Measurements from ENCODE around the gene RFC3.

Gene RFC3

DNA sequence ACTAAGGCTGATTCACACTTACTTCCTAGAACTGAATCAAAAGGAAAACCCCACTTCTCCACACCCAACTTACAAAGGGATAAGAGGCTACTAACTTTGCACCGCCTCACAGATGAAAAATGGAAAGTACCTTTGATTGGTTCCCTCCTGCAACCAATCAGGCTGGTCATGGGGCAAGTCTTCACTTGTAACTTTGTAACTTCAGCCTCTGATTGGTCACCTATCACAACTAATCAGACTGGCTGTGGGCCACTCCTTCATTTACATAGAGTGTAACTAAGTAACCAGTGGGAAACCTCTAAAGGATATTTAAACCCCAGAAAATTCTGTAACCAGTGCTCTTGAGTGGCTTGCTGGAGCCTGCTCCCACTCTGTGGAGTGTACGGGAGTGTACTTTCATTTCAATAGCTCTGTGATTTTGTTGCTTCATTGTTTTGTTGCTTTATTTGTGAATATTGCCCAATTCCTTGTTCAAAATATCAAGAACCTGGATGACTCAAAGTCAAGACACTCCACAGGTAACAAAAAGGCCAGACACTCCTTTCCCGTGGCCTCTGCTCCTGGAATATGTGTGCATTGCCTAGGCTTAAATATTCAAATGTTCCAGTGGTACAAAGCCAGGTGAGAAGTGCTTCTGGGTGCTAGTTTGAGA, 50.5 kb downstream of the RFC3 start:
- no peak for DNase-seq

DNA sequence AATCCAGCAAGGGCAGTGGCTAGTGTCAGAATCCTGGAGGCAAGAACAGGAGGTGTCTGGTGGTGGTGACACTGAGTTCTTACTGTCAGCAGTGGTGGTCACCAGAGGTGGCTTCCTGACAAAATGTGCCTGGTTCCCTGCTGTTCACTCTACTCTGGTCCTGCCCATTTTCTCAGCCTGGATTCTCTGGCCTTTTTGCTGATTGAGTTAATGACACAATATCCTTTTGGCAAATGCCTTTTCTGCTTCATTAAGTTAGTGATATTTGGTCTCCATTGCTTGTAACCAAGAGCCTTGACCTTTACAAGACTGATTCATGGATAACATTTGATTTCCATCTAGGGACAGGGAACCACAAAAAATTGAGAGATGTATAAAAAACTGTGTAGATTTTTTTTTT, 51.1 kb downstream of the RFC3 start:
- no peak for DNase-seq

GRCh38 chr13:33870046-33870668, 52.2 kb downstream of the RFC3 start:
- no peak for DNase-seq

GRCh38 chr13:33871207-33872004, 53.5 kb downstream of the RFC3 start:
- no peak for DNase-seq

GRCh38 chr13:33872005-33872351, 54.0 kb downstream of the RFC3 start:
- DNase-seq: no peak

DNA sequence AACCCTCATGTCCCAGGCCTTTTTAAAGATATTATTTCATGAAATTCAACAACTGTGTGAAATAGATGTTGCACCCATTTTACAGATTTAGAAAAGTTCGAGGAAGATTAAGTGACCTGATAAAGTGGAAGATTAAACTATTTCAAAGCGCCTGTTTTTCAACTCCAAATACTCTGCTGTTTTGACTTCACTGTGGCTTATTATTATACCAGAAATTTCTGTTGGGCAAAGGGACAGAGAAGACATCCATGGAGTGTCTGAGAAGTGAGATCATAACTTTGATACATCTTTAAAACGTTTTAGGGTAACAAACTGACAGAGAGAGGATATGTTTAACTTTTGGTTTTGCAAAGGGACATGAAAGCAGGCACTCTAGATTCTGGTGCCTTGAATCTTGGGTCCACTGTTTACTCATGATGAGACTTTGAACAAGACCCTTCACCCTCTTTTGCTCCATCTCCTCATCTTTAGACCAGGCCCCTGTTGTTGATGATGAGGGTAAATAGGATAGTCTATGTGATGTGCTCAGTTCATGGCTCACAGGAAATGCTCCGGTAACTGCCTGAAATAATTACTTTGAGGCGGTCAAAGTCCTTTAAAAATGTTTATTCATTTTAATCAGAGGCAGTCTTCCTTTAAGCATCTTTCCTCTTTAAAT, 55.4 kb downstream of the RFC3 start:
- DNase-seq: no peak

- DNase-seq: no peak
These were observed 56.9 kb downstream of the RFC3 start for GRCh38 chr13:33874871-33875270.

GRCh38 chr13:33875618-33876401, 57.9 kb downstream of the RFC3 start:
- DNase-seq: no peak

GRCh38 chr13:33876716-33877394, 58.9 kb downstream of the RFC3 start:
- no peak for DNase-seq

DNA sequence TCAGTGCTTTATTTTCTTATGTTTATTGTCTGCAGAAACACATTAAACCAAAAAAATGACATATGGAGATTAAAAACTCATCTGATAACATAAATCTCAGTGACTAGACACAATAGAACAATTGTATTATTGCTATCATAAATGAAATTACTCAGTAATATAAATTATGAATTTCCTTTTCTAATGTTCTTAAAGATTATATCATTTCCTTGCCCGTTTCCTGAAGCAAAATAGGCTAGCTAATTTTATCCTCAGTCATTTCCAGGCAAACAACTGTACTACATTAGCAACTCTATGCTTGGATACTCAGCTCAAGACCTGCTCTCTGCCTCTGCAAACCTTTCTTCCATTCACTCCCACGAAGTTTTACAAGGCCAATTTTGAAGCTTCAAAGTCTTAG, 61.2 kb downstream of the RFC3 start:
- DNase-seq: no peak

- DNase-seq: no peak
These were observed 64.9 kb downstream of the RFC3 start for GRCh38 chr13:33882804-33883203.

- DNase-seq: no peak
These were observed 66.7 kb downstream of the RFC3 start for GRCh38 chr13:33884531-33885220.
